IMR-90 (cell line): ENCODE results near the gene MET. TPM values are rescaled to one million over a fixed set of nuclear protein-coding genes. Genes with fewer than 3 reads are reported as not detected.

Experiments
- ATAC-seq: fragments of 200-7000 bp; cut with Tn5 transposase; 2 replicates; pipeline ENCODE4 v1.9.1; 2020; ENCODE audit warnings: low read depth, mild to moderate bottlenecking, moderate library complexity
- BruUV-seq: library from RNA; stranded (reverse); fragments of 400-500 nt; replicated peaks from 2 replicates; lab custom pipeline; 2021; lab: Mats Ljungman, UMichigan
- CTCF ChIA-PET: fragments of 300-600 bp; formaldehyde crosslinking; extraction: SDS; loops from one replicate; lab custom pipeline; 2021; ENCODE audit warnings: antibody characterized with exemption; lab: Yijun Ruan, JAX
- POLR2A ChIA-PET: fragments of 300-600 bp; sonication (Branson Sonifier 250); formaldehyde crosslinking; loops from one replicate; lab custom pipeline; 2022; ENCODE audit warnings: antibody characterized with exemption; ENCODE audit not compliant: unreplicated experiment; lab: Charles Lee
- DNase-seq: peaks from one replicate; pipeline ENCODE4 v3.0.0; 2013
- H2AFZ ChIP-seq: replicated peaks from 2 replicates; pipeline ENCODE3; 2013; ENCODE audit warnings: low read length, mild to moderate bottlenecking; ENCODE audit not compliant: poor library complexity
- H2AK5ac ChIP-seq: 2 replicates; pipeline ENCODE4 v1.6.1; 2013; ENCODE audit warnings: low read depth, low read length, inconsistent platforms
- H2AK9ac ChIP-seq: replicated peaks from 2 replicates; pipeline ENCODE3; 2013; ENCODE audit warnings: mild to moderate bottlenecking, low read depth, low read length, moderate library complexity; ENCODE audit not compliant: poor library complexity
- H2BK120ac ChIP-seq: 2 replicates; pipeline ENCODE4 v1.6.1; 2013; ENCODE audit warnings: low read depth, low read length, inconsistent platforms
- H2BK15ac ChIP-seq: 3 replicates; pipeline ENCODE4 v1.6.1; 2013; ENCODE audit warnings: low read depth, low read length, inconsistent platforms
- H2BK20ac ChIP-seq: 2 replicates; pipeline ENCODE4 v1.6.1; 2013; ENCODE audit warnings: low read depth, mild to moderate bottlenecking, inconsistent platforms, low read length, moderate library complexity
- H2BK5ac ChIP-seq: 2 replicates; pipeline ENCODE4 v1.6.1; 2013; ENCODE audit warnings: mild to moderate bottlenecking, low read depth, low read length, inconsistent platforms; ENCODE audit not compliant: poor library complexity, severe bottlenecking
- H3K14ac ChIP-seq: replicated peaks from 2 replicates; pipeline ENCODE4 v1.6.1; 2013; ENCODE audit warnings: low read depth, low read length, inconsistent platforms
- H3K18ac ChIP-seq: 2 replicates; pipeline ENCODE4 v1.6.1; 2013; ENCODE audit warnings: low read depth, low read length, control low read depth
- H3K23ac ChIP-seq: 2 replicates; pipeline ENCODE4 v1.6.1; 2013; ENCODE audit warnings: low read depth, low read length, inconsistent platforms
- H3K27ac ChIP-seq: 2 replicates; pipeline ENCODE4 v1.5.1; 2013; ENCODE audit warnings: mild to moderate bottlenecking, control low read depth, low read length; ENCODE audit not compliant: insufficient read depth
- H3K27me3 ChIP-seq: 2 replicates; pipeline ENCODE4 v1.6.1; 2013; ENCODE audit warnings: low read length; ENCODE audit not compliant: control insufficient read depth, insufficient read depth
- H3K36me3 ChIP-seq: 2 replicates; pipeline ENCODE4 v1.6.1; 2013; ENCODE audit warnings: low read length, mixed read lengths; ENCODE audit not compliant: control insufficient read depth, insufficient read depth
- H3K4ac ChIP-seq: 2 replicates; pipeline ENCODE4 v1.6.1; 2013; ENCODE audit warnings: low read depth, low read length, inconsistent platforms
- H3K4me1 ChIP-seq: 2 replicates; pipeline ENCODE4 v1.6.1; 2013; ENCODE audit warnings: low read length, mixed read lengths; ENCODE audit not compliant: control insufficient read depth, insufficient read depth
- H3K4me2 ChIP-seq: 2 replicates; pipeline ENCODE4 v1.6.1; 2013; ENCODE audit warnings: low read depth, mild to moderate bottlenecking, control low read depth, low read length, moderate library complexity
- H3K4me3 ChIP-seq: 2 replicates; pipeline ENCODE4 v1.5.1; 2013; ENCODE audit warnings: low read depth, mild to moderate bottlenecking, control low read depth, low read length, moderate library complexity; ENCODE audit not compliant: insufficient read depth
- H3K56ac ChIP-seq: 2 replicates; pipeline ENCODE4 v1.6.1; 2013; ENCODE audit warnings: low read length, inconsistent platforms; ENCODE audit not compliant: insufficient read depth; ENCODE audit errors: extremely low read depth
- H3K79me1 ChIP-seq, 2 experiments: 2 replicates each; pipeline ENCODE4 v1.6.1; 2013; ENCODE audit warnings: low read length in 2 of 2, inconsistent platforms in 1 of 2, low read depth in 1 of 2
- H3K9ac ChIP-seq: 2 replicates; pipeline ENCODE4 v1.6.1; 2013; ENCODE audit warnings: low read depth, low read length, control low read depth
- H3K9me1 ChIP-seq: 2 replicates; pipeline ENCODE4 v1.6.1; 2013; ENCODE audit warnings: low read length, inconsistent platforms; ENCODE audit not compliant: insufficient read depth
- H3K9me3 ChIP-seq: 2 replicates; pipeline ENCODE4 v1.6.1; 2013; ENCODE audit warnings: low read length; ENCODE audit not compliant: control insufficient read depth, insufficient read depth
- H4K20me1 ChIP-seq: 2 replicates; pipeline ENCODE4 v1.6.1; 2013; ENCODE audit warnings: low read length, inconsistent platforms; ENCODE audit not compliant: insufficient read depth
- H4K5ac ChIP-seq: 2 replicates; pipeline ENCODE4 v1.6.1; 2013; ENCODE audit warnings: mild to moderate bottlenecking, low read depth, low read length, control low read depth
- H4K8ac ChIP-seq, 2 experiments: 2 replicates each; pipeline ENCODE4 v1.6.1; 2013; ENCODE audit warnings: low read depth in 2 of 2, low read length in 2 of 2, control low read depth in 1 of 2, inconsistent platforms in 1 of 2
- H4K91ac ChIP-seq: 2 replicates; pipeline ENCODE4 v1.6.1; 2013; ENCODE audit warnings: low read depth, low read length, inconsistent platforms; ENCODE audit not compliant: insufficient read depth
- BHLHE40 ChIP-seq: fragments of 150-350 bp; IDR thresholded peaks from 2 replicates; pipeline ENCODE4 v1.6.1; 2016; ENCODE audit warnings: mild to moderate bottlenecking, low read depth, low read length
- CEBPB ChIP-seq: IDR thresholded peaks from 2 replicates; pipeline ENCODE4 v1.6.1; 2012; ENCODE audit warnings: low read depth, low read length, improper control_type of control experiment
- CHD1 ChIP-seq: IDR thresholded peaks from 2 replicates; pipeline ENCODE4 v1.6.1; 2012; ENCODE audit warnings: low read depth, low read length, improper control_type of control experiment
- CTCF ChIP-seq: conservative IDR thresholded peaks from 2 replicates; pipeline ENCODE4 v1.5.1; 2012; ENCODE audit warnings: mild to moderate bottlenecking, low read depth, low read length, improper control_type of control experiment
- ELK1 ChIP-seq: fragments of 150-350 bp; IDR thresholded peaks from 2 replicates; pipeline ENCODE4 v1.6.1; 2016; ENCODE audit warnings: low read depth, mild to moderate bottlenecking, low read length, moderate library complexity, borderline replicate concordance
- FOS ChIP-seq: fragments of 150-350 bp; IDR thresholded peaks from 2 replicates; pipeline ENCODE4 v1.6.1; 2016; ENCODE audit warnings: low read depth, low read length
- MAFK ChIP-seq: IDR thresholded peaks from 2 replicates; pipeline ENCODE4 v1.6.1; 2012; ENCODE audit warnings: low read depth, low read length, improper control_type of control experiment
- MAZ ChIP-seq: IDR thresholded peaks from 2 replicates; pipeline ENCODE4 v1.6.1; 2012; ENCODE audit warnings: low read depth, mild to moderate bottlenecking, low read length, improper control_type of control experiment, moderate library complexity, borderline replicate concordance
- MXI1 ChIP-seq: IDR thresholded peaks from 2 replicates; pipeline ENCODE4 v1.6.1; 2012; ENCODE audit warnings: low read depth, mild to moderate bottlenecking, low read length, moderate library complexity, borderline replicate concordance
- NFE2L2 ChIP-seq: fragments of 150-350 bp; IDR thresholded peaks from 2 replicates; pipeline ENCODE4 v1.6.1; 2016; ENCODE audit warnings: low read depth, mild to moderate bottlenecking, low read length
- POLR2A ChIP-seq: IDR thresholded peaks from 2 replicates; pipeline ENCODE4 v1.6.1; 2012; ENCODE audit warnings: mild to moderate bottlenecking, low read depth, low read length
- RAD21 ChIP-seq: IDR thresholded peaks from 2 replicates; pipeline ENCODE4 v1.6.1; 2012; ENCODE audit warnings: low read length, improper control_type of control experiment
- RCOR1 ChIP-seq: IDR thresholded peaks from 2 replicates; pipeline ENCODE4 v1.6.1; 2012; ENCODE audit warnings: mild to moderate bottlenecking, low read length, improper control_type of control experiment; ENCODE audit not compliant: insufficient replicate concordance
- RFX5 ChIP-seq: IDR thresholded peaks from 2 replicates; pipeline ENCODE4 v1.8.0; 2012; ENCODE audit warnings: low read depth, mild to moderate bottlenecking, low read length, moderate library complexity
- SMC3 ChIP-seq: fragments of 150-350 bp; IDR thresholded peaks from 2 replicates; pipeline ENCODE4 v1.6.1; 2016; ENCODE audit warnings: low read depth, mild to moderate bottlenecking, antibody characterized with exemption, low read length, moderate library complexity
- WGBS, 2 experiments: methylation state at CpG; one replicate each; pipeline versions ENCODE4 v1.1.5 to v1.1.7; 2013; ENCODE audit warnings: missing lambda C conversion rate in 2 of 2; ENCODE audit not compliant: insufficient read length in 1 of 2; ENCODE audit errors: extremely low coverage in 2 of 2; 5-methylcytosine and 5-hydroxymethylcytosine counted together
- dilution Hi-C: fragments of 300-500 bp; cut with HindIII; formaldehyde crosslinking; loops from one replicate; pipeline ENCODE4 v1.14.3; 2018; ENCODE audit warnings: low sequenced_read_pairs; ENCODE audit not compliant: unreplicated experiment
- in situ Hi-C: fragments of 300-500 bp; cut with MboI; formaldehyde crosslinking; loops from 3 replicates; pipeline ENCODE4 v1.14.3; 2019; ENCODE audit warnings: low sequenced_read_pairs, inconsistent platforms, mixed read lengths
- intact Hi-C: fragments of 100-400 bp; cut with micrococcal nuclease; formaldehyde crosslinking; loops from 2 replicates; pipeline ENCODE4 v1.10.0; 2022
- polyA plus RNA-seq, 3 experiments: library from polyadenylated mRNA; depleted of rRNA; stranded (reverse); fragments of >200 nt; gene quantifications; 2 replicates each; pipeline ENCODE4 v1.2.3, GENCODE V29; 2012; ENCODE audit warnings: low replicate concordance in 1 of 3
- total RNA-seq: library from RNA; depleted of rRNA; stranded (reverse); fragments of >200 nt; gene quantifications from 2 replicates; pipeline ENCODE4 v1.2.3, GENCODE V29; 2012

MET gene
- total and polyA plus RNA-seq, 2 of the 4 experiments (the other 2 are of a cell fraction), result 15.0 to 84.6 TPM

- Histone ChIP-seq H3K9ac (no peak overlapping the region), H2BK5ac (no peak overlapping the region), H3K27me3 (no peaks in the 10 kb centered on the region), H3K4ac (no peak overlapping the region), H2BK20ac (no peak overlapping the region), H3K4me2 (no peak overlapping the region), H3K14ac (peak overlapping the region; percentile 48; the same call in 1 of the 2 replicates), H3K9me1 (peaks cover 13% of the 10 kb centered on the region; the same call in 1 of the 2 replicates), H4K20me1 (no peaks in the 10 kb centered on the region), H3K56ac (no peak overlapping the region), H4K5ac (no peak overlapping the region), H3K18ac (no peak overlapping the region; the same call in 1 of the 2 replicates), H4K8ac (no peak overlapping the region), H3K79me1 (peaks cover 0 to 3% of the 10 kb centered on the region in 2 experiments; a peak in 2 of 4 replicates), H3K23ac (no peak overlapping the region), H3K27ac (no peak overlapping the region), H3K4me3 (no peak overlapping the region), H2AK9ac (peak overlapping the region; percentile 67), H3K36me3 (0 out of 2 replicates have a peak, but pooled peaks cover 2% of the 10 kb centered on the region), H2BK120ac (no peak overlapping the region), H3K4me1 (peaks cover 16% of the 10 kb centered on the region), H3K9me3 (no peaks in the 10 kb centered on the region), H2BK15ac (no peak overlapping the region), H2AFZ (no peak overlapping the region), H4K91ac (no peak overlapping the region), H2AK5ac (no peak overlapping the region)
- BruUV-seq, result no TSS peak
- ChIA-PET CTCF (interaction anchor here (0.7 kb wide), 1 partner anchor 31 kb away, joined by 3 read pairs; no protein-coding TSS in a partner anchor), POLR2A (interaction anchor here (0.7 kb wide), 1 partner anchor 13 kb away, joined by 4 read pairs; no protein-coding TSS in a partner anchor)
- DNase-seq (peak; percentile 13), ATAC-seq (peak; percentile 51; the same call in 1 of the 2 replicates)
- intact Hi-C loops, result loop anchor here (2.0 kb wide), 1 partner anchor 15 kb away; no protein-coding TSS in a partner anchor
- dilution Hi-C loops, result no loop called here
- no CpG with 5 or more reads among the region's 7 CpGs for WGBS, 2 experiments
- in situ Hi-C loops, result no loop called here
- TF ChIP-seq FOS (no peak), BHLHE40 (no peak), RAD21 (no peak), SMC3 (no peak), NFE2L2 (no peak), MXI1 (no peak), POLR2A (no peak), CTCF (no peak), ELK1 (no peak), CEBPB (no peak), MAZ (no peak), RCOR1 (no peak), MAFK (no peak), RFX5 (no peak), CHD1 (no peak)
Observed at GRCh38 chr7:116741625-116742316, 69.8 kb downstream of the MET start.
